Uterus (tissue), 2 donors: ENCODE results near the gene PSMB7.

Experiments used
- POLR2A ChIP-seq, 2 donors: fragments of 450-650 bp; IDR thresholded peaks; one replicate each; pipeline ENCODE4 v1.6.1; 2016; ENCODE audit warnings: antibody characterized with exemption in 2 of 2, mild to moderate bottlenecking in 1 of 2, moderate library complexity in 1 of 2
- TF ChIP-seq, protein P1 (sequence below), 4 experiments: fragments of 200-600 bp in 2 of 4; fragments of 450-650 bp in 2 of 4; sonication (generic) in 2 of 4; IDR thresholded peaks; one replicate each; pipeline ENCODE4 v1.5.1; 2016 to 2019; ENCODE audit warnings: antibody characterized with exemption in 4 of 4, mild to moderate bottlenecking in 2 of 4, moderate library complexity in 1 of 4

GRCh38 chr9:124437086-124437485 is 21.8 kb upstream of the PSMB7 start:
- TF ChIP-seq, protein P1, sequence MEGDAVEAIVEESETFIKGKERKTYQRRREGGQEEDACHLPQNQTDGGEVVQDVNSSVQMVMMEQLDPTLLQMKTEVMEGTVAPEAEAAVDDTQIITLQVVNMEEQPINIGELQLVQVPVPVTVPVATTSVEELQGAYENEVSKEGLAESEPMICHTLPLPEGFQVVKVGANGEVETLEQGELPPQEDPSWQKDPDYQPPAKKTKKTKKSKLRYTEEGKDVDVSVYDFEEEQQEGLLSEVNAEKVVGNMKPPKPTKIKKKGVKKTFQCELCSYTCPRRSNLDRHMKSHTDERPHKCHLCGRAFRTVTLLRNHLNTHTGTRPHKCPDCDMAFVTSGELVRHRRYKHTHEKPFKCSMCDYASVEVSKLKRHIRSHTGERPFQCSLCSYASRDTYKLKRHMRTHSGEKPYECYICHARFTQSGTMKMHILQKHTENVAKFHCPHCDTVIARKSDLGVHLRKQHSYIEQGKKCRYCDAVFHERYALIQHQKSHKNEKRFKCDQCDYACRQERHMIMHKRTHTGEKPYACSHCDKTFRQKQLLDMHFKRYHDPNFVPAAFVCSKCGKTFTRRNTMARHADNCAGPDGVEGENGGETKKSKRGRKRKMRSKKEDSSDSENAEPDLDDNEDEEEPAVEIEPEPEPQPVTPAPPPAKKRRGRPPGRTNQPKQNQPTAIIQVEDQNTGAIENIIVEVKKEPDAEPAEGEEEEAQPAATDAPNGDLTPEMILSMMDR (IDR thresholded peaks at IDR 0.05) = no peak
- TF ChIP-seq POLR2A (IDR thresholded peaks at IDR 0.05) = no peak
